NT2/D1 (cell line): ENCODE data around the gene PBLD.

ENCODE experiments used
- SUZ12 ChIP-seq: IDR thresholded peaks from 2 replicates; pipeline ENCODE4 v1.6.1; 2011; ENCODE audit not compliant: insufficient read length, insufficient read depth; ENCODE audit errors: extremely low read depth
- ZNF274 ChIP-seq: IDR thresholded peaks from 2 replicates; pipeline ENCODE4 v1.6.1; 2011; ENCODE audit warnings: mild to moderate bottlenecking, low read depth, low read length

GRCh38 chr10:68334672-68335467 lies 2.1 kb upstream of the PBLD start:
- TF ChIP-seq SUZ12 = no peak
- TF ChIP-seq ZNF274 = no peak
